ENCODE measurements around the gene MACROD2.

DNA sequence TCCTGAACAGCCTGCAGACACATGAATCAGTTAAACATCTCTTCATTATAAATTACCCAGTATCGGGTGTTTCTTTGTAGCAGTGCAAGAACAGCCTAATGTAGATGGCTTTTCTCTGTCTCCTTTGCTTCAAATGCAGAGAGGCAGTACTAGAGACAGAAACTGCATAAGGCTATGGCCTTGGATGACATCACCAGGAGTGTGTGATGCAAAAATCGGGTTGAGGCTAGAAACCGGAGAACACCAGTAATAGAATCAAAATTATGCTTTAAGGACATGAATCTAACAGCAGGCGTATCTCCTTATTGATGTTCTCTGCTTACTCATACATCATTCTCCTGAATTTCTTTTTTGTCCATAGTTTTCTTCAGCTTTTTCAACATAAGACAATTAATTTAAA is 391.4 kb downstream of the MACROD2 start:
- TF ChIP-seq EZH2 (IDR thresholded peaks at IDR 0.05) (no peak), POLR2A (IDR thresholded peaks at IDR 0.05; ENCODE audit: borderline replicate concordance, extremely low read depth, insufficient read depth, insufficient read length) (no peak)
- TF ChIP-seq, protein P1, sequence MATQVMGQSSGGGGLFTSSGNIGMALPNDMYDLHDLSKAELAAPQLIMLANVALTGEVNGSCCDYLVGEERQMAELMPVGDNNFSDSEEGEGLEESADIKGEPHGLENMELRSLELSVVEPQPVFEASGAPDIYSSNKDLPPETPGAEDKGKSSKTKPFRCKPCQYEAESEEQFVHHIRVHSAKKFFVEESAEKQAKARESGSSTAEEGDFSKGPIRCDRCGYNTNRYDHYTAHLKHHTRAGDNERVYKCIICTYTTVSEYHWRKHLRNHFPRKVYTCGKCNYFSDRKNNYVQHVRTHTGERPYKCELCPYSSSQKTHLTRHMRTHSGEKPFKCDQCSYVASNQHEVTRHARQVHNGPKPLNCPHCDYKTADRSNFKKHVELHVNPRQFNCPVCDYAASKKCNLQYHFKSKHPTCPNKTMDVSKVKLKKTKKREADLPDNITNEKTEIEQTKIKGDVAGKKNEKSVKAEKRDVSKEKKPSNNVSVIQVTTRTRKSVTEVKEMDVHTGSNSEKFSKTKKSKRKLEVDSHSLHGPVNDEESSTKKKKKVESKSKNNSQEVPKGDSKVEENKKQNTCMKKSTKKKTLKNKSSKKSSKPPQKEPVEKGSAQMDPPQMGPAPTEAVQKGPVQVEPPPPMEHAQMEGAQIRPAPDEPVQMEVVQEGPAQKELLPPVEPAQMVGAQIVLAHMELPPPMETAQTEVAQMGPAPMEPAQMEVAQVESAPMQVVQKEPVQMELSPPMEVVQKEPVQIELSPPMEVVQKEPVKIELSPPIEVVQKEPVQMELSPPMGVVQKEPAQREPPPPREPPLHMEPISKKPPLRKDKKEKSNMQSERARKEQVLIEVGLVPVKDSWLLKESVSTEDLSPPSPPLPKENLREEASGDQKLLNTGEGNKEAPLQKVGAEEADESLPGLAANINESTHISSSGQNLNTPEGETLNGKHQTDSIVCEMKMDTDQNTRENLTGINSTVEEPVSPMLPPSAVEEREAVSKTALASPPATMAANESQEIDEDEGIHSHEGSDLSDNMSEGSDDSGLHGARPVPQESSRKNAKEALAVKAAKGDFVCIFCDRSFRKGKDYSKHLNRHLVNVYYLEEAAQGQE (IDR thresholded peaks at IDR 0.05; ENCODE audit: low read depth), result no peak
- TF ChIP-seq, protein P2, sequence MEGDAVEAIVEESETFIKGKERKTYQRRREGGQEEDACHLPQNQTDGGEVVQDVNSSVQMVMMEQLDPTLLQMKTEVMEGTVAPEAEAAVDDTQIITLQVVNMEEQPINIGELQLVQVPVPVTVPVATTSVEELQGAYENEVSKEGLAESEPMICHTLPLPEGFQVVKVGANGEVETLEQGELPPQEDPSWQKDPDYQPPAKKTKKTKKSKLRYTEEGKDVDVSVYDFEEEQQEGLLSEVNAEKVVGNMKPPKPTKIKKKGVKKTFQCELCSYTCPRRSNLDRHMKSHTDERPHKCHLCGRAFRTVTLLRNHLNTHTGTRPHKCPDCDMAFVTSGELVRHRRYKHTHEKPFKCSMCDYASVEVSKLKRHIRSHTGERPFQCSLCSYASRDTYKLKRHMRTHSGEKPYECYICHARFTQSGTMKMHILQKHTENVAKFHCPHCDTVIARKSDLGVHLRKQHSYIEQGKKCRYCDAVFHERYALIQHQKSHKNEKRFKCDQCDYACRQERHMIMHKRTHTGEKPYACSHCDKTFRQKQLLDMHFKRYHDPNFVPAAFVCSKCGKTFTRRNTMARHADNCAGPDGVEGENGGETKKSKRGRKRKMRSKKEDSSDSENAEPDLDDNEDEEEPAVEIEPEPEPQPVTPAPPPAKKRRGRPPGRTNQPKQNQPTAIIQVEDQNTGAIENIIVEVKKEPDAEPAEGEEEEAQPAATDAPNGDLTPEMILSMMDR (IDR thresholded peaks at IDR 0.05 in 2 of 3, conservative IDR thresholded peaks at IDR 0.05 in 1 of 3; ENCODE audit: borderline replicate concordance in 1 of 3, insufficient read depth in 1 of 3, low read depth in 2 of 3, low read length in 2 of 3), result no peak

Data from HCT116 (cell line).